GM12801 (cell line): Measurements from ENCODE around the gene CTPS2.

Experiments
- CTCF ChIP-seq: IDR thresholded peaks from one replicate; pipeline ENCODE4 v1.5.1; 2011; ENCODE audit warnings: control low read depth; ENCODE audit not compliant: insufficient read length; ENCODE audit errors: extremely low read depth

The CTPS2 gene

GRCh38 chrX:16662402-16662801 is 50.1 kb downstream of the CTPS2 start:
- TF ChIP-seq CTCF, result no peak

- TF ChIP-seq CTCF, result no peak
These were observed 51.0 kb downstream of the CTPS2 start for GRCh38 chrX:16661495-16661894.

- TF ChIP-seq CTCF, result no peak
These were observed 53.1 kb downstream of the CTPS2 start for GRCh38 chrX:16659321-16659720.

- no peak for TF ChIP-seq CTCF
These were observed 54.2 kb downstream of the CTPS2 start for GRCh38 chrX:16658284-16658683.

- TF ChIP-seq CTCF, result no peak
These were observed 58.4 kb downstream of the CTPS2 start for GRCh38 chrX:16654093-16654492.

GRCh38 chrX:16653424-16653823 is 59.0 kb downstream of the CTPS2 start:
- no peak for TF ChIP-seq CTCF

GRCh38 chrX:16651391-16652024 is 61.0 kb downstream of the CTPS2 start:
- TF ChIP-seq CTCF, result no peak
